ENCODE results near the gene PDLIM5. TPM values are rescaled to one million over a fixed set of nuclear protein-coding genes. Genes with fewer than 3 reads are reported as not detected.

Gene PDLIM5
- total RNA-seq, 2 experiments from 2014 or later = 6.3 to 12.6 TPM

- Histone ChIP-seq H3K4me2 (ENCODE audit: low read length) (no peak overlapping the region), H3K4me1 (ENCODE audit: insufficient read depth, low read length, poor library complexity, severe bottlenecking) (no peaks in the 10 kb centered on the region), H3K36me3 (ENCODE audit: insufficient read depth, low read length) (no peaks in the 10 kb centered on the region), H3K79me2 (ENCODE audit: insufficient read depth, low read depth, low read length) (no peaks in the 10 kb centered on the region), H3K4me3 (ENCODE audit: low read depth, low read length, poor library complexity, severe bottlenecking) (no peak overlapping the region), H3K9me2 (ENCODE audit: insufficient read depth, low read length) (no peaks in the 10 kb centered on the region), H2AFZ (ENCODE audit: low read length) (no peak overlapping the region), H3K27ac (ENCODE audit: low read depth, low read length, poor library complexity, severe bottlenecking) (no peak overlapping the region), H4K20me1 (ENCODE audit: insufficient read depth, low read length) (no peaks in the 10 kb centered on the region), H3K9me3 (ENCODE audit: low read length) (no peaks in the 10 kb centered on the region)
- intact Hi-C loops (cut with micrococcal nuclease; ENCODE audit: unreplicated experiment) = no loop called here
- DNase-seq (ENCODE audit: low spot score) = no peak
- no TSS peak for BruUV-seq (replicated peaks)
- ChIA-PET POLR2A (interaction anchor here (0.6 kb wide), 1 partner anchor 88 kb away, joined by 3 read pairs; no protein-coding TSS in a partner anchor), CTCF (ENCODE audit: unreplicated experiment) (no interaction called here)
- TF ChIP-seq, protein P1, sequence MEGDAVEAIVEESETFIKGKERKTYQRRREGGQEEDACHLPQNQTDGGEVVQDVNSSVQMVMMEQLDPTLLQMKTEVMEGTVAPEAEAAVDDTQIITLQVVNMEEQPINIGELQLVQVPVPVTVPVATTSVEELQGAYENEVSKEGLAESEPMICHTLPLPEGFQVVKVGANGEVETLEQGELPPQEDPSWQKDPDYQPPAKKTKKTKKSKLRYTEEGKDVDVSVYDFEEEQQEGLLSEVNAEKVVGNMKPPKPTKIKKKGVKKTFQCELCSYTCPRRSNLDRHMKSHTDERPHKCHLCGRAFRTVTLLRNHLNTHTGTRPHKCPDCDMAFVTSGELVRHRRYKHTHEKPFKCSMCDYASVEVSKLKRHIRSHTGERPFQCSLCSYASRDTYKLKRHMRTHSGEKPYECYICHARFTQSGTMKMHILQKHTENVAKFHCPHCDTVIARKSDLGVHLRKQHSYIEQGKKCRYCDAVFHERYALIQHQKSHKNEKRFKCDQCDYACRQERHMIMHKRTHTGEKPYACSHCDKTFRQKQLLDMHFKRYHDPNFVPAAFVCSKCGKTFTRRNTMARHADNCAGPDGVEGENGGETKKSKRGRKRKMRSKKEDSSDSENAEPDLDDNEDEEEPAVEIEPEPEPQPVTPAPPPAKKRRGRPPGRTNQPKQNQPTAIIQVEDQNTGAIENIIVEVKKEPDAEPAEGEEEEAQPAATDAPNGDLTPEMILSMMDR (conservative IDR thresholded peaks at IDR 0.05; ENCODE audit: low read length) = no peak
- TF ChIP-seq EZH2phosphoT487 (IDR thresholded peaks at IDR 0.05; ENCODE audit: borderline replicate concordance, low read depth, low read length) = no peak
These were observed 33.1 kb downstream of the PDLIM5 start for GRCh38 chr4:94484818-94485217.

GRCh38 chr4:94486372-94486801 is 34.6 kb downstream of the PDLIM5 start:
- H3K27ac ChIP-seq (ENCODE audit: low read depth, low read length, poor library complexity, severe bottlenecking) = no peak overlapping the region
- ChIA-PET CTCF (ENCODE audit: unreplicated experiment) (no interaction called here), POLR2A (no interaction called here)
- H2AFZ ChIP-seq (ENCODE audit: low read length) = no peak overlapping the region
- no peaks in the 10 kb centered on the region for H3K4me1 ChIP-seq (ENCODE audit: insufficient read depth, low read length, poor library complexity, severe bottlenecking)
- intact Hi-C loops (cut with micrococcal nuclease; ENCODE audit: unreplicated experiment) = no loop called here
- H3K4me2 ChIP-seq (ENCODE audit: low read length) = no peak overlapping the region
- no peaks in the 10 kb centered on the region for H3K79me2 ChIP-seq (ENCODE audit: insufficient read depth, low read depth, low read length)
- TF ChIP-seq EZH2phosphoT487 (IDR thresholded peaks at IDR 0.05; ENCODE audit: borderline replicate concordance, low read depth, low read length) = no peak
- TF ChIP-seq, protein P1 (conservative IDR thresholded peaks at IDR 0.05; ENCODE audit: low read length) = no peak
- H3K9me2 ChIP-seq (ENCODE audit: insufficient read depth, low read length) = no peaks in the 10 kb centered on the region
- H3K36me3 ChIP-seq (ENCODE audit: insufficient read depth, low read length) = no peaks in the 10 kb centered on the region
- BruUV-seq (replicated peaks) = no TSS peak
- no peaks in the 10 kb centered on the region for H3K9me3 ChIP-seq (ENCODE audit: low read length)
- DNase-seq (ENCODE audit: low spot score) = no peak
- H3K4me3 ChIP-seq (ENCODE audit: low read depth, low read length, poor library complexity, severe bottlenecking) = no peak overlapping the region
- no peaks in the 10 kb centered on the region; the same call in 1 of the 2 replicates for H4K20me1 ChIP-seq (ENCODE audit: insufficient read depth, low read length)

DNA sequence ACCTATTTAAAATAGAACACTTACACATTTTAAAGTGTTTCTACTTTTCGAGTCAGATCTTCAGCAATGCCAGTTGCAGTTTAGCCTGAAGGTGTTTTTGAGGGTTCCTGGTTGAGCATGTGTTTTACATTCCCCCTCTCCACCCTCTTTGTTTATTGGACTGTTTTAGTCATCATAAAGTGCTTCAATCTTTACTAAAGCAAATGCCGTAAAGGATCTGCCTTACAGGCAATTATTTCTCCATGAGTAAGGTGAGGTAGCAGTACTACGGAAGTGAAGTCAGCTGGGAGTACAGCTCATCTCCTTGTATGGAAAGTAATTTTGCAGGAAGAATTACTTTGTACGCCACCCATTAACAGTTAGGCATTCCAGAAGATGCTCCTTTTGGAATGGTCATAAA is 36.9 kb downstream of the PDLIM5 start:
- intact Hi-C loops (cut with micrococcal nuclease; ENCODE audit: unreplicated experiment) = no loop called here
- no peak overlapping the region for H3K4me2 ChIP-seq (ENCODE audit: low read length)

More for the DNA sequence above, 36.9 kb downstream of the PDLIM5 start:
- Histone ChIP-seq H3K9me3 (ENCODE audit: low read length) (no peaks in the 10 kb centered on the region), H3K9me2 (ENCODE audit: insufficient read depth, low read length) (no peaks in the 10 kb centered on the region), H3K36me3 (ENCODE audit: insufficient read depth, low read length) (no peaks in the 10 kb centered on the region), H4K20me1 (ENCODE audit: insufficient read depth, low read length) (no peaks in the 10 kb centered on the region; the same call in 1 of the 2 replicates), H3K27ac (ENCODE audit: low read depth, low read length, poor library complexity, severe bottlenecking) (no peak overlapping the region), H2AFZ (ENCODE audit: low read length) (no peak overlapping the region), H3K4me3 (ENCODE audit: low read depth, low read length, poor library complexity, severe bottlenecking) (no peak overlapping the region), H3K4me1 (ENCODE audit: insufficient read depth, low read length, poor library complexity, severe bottlenecking) (no peaks in the 10 kb centered on the region), H3K79me2 (ENCODE audit: insufficient read depth, low read depth, low read length) (no peaks in the 10 kb centered on the region)
- POLR2A ChIA-PET = no interaction called here
- no peak for TF ChIP-seq EZH2phosphoT487 (IDR thresholded peaks at IDR 0.05; ENCODE audit: borderline replicate concordance, low read depth, low read length)
- TF ChIP-seq, protein P1 (conservative IDR thresholded peaks at IDR 0.05; ENCODE audit: low read length) = no peak
- no TSS peak for BruUV-seq (replicated peaks)
- CTCF ChIA-PET (ENCODE audit: unreplicated experiment) = no interaction called here
- no peak for DNase-seq (ENCODE audit: low spot score)
